ENCODE data around the gene ARHGEF5. TPM values are rescaled to one million over a fixed set of nuclear protein-coding genes. Genes with fewer than 3 reads are reported as not detected.

Gene ARHGEF5
- total and polyA plus RNA-seq, 9 of the 15 experiments (the other 6 are each of a cell fraction or from before 2014, with no cell fraction given) = 0.03 to 0.49 (median 0.10) TPM; not detected in 1

DNA sequence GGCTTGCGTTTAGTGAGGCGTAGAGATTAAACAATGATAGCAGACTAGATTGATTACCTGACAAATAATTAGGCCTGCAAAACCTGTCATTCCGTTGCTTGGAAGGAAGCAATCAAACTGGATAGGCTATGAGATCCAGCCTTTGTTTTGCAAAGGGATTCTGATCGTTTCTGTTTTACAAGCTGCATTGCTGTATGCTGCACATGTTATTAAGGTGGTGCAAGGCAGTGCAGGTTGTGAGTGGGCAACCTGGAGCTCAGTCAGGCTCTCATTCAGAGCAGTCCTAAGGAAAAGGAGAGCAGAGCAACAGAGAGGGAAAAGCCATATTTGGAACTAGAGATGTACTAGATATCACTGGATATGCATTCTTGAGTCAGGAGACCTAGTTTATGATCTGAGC lies 55.2 kb downstream of the ARHGEF5 start:
- no peaks in the 10 kb centered on the region for H4K20me1 ChIP-seq (replicated peaks; ENCODE audit: control insufficient read depth, insufficient read depth, low read length)
- H3K27me3 ChIP-seq (ENCODE audit: control insufficient read depth in 2 of 2, insufficient read depth in 2 of 2, low read length in 2 of 2) = peaks cover 0 to under 1% of the 10 kb centered on the region in 2 experiments; a peak in 2 of 5 replicates
- H3K4me1 ChIP-seq (replicated peaks in 1 of 2; ENCODE audit: control insufficient read depth in 2 of 2, insufficient read depth in 2 of 2, low read length in 2 of 2) = no peaks in the 10 kb centered on the region
- CTCF ChIA-PET (ENCODE audit: low intra/inter-chr PET ratio) = no interaction called here
- H3K9me3 ChIP-seq (replicated peaks; ENCODE audit: control insufficient read depth, insufficient read depth, low read depth, low read length) = no peaks in the 10 kb centered on the region
- H3K36me3 ChIP-seq (ENCODE audit: control insufficient read depth, insufficient read depth, low read length) = no peaks in the 10 kb centered on the region
- no peaks in the 10 kb centered on the region for H3K79me2 ChIP-seq (ENCODE audit: control insufficient read depth, insufficient read depth, low read length)
- DNase-seq (ENCODE audit: extremely low read depth in 1 of 4, low spot score in 3 of 4) = no peak
- H3K9ac ChIP-seq (ENCODE audit: insufficient read depth in 1 of 2, low read depth in 2 of 2, low read length in 2 of 2) = no peak overlapping the region
- in situ Hi-C loops (cut with MboI) (no loop called here), intact Hi-C loops (cut with micrococcal nuclease) (no loop called here)
- H3K9me1 ChIP-seq (ENCODE audit: control insufficient read depth, insufficient read depth, low read length) = no peaks in the 10 kb centered on the region
- BruUV-seq (replicated peaks) = no TSS peak
- ATAC-seq = no peak
- no peak overlapping the region for H2AFZ ChIP-seq (ENCODE audit: low read depth, low read length)
- no peak overlapping the region for H3K4me2 ChIP-seq (ENCODE audit: insufficient read depth, low read length)
- POLR2A ChIA-PET = interaction anchor here (0.5 to 0.6 kb wide), 2 partner anchors 236 to 306 kb away, joined by 3 to 4 read pairs; no protein-coding TSS in a partner anchor
- H3K27ac ChIP-seq (ENCODE audit: extremely low read depth, low read depth, low read length) = no peak overlapping the region
- no peak for FAIRE-seq
- 0% methylated on average over 4 of the region's 4 CpGs for WGBS (ENCODE audit: insufficient coverage, low coverage, missing lambda C conversion rate)
- H3K4me3 ChIP-seq = no peak overlapping the region
- TF ChIP-seq MITF (IDR thresholded peaks at IDR 0.05) (no peak), NELFE (IDR thresholded peaks at IDR 0.05; ENCODE audit: insufficient read depth, insufficient read length) (no peak), ZBTB40 (IDR thresholded peaks at IDR 0.05) (no peak), ZBTB40 (CRISPR knock-in tag; IDR thresholded peaks at IDR 0.05) (no peak), CBX1 (IDR thresholded peaks at IDR 0.05; ENCODE audit: low read depth) (no peak), ILF3 (IDR thresholded peaks at IDR 0.05; ENCODE audit: borderline replicate concordance) (no peak), ZNF668 (CRISPR knock-in tag; IDR thresholded peaks at IDR 0.05) (no peak), ZZZ3 (IDR thresholded peaks at IDR 0.05) (no peak)
- TF ChIP-seq, protein P1, sequence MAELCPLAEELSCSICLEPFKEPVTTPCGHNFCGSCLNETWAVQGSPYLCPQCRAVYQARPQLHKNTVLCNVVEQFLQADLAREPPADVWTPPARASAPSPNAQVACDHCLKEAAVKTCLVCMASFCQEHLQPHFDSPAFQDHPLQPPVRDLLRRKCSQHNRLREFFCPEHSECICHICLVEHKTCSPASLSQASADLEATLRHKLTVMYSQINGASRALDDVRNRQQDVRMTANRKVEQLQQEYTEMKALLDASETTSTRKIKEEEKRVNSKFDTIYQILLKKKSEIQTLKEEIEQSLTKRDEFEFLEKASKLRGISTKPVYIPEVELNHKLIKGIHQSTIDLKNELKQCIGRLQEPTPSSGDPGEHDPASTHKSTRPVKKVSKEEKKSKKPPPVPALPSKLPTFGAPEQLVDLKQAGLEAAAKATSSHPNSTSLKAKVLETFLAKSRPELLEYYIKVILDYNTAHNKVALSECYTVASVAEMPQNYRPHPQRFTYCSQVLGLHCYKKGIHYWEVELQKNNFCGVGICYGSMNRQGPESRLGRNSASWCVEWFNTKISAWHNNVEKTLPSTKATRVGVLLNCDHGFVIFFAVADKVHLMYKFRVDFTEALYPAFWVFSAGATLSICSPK (IDR thresholded peaks at IDR 0.05; ENCODE audit: borderline replicate concordance) = no peak
